ENCODE data around the gene PTPRC.

Gene PTPRC

GRCh38 chr1:198643808-198644207, 5.0 kb downstream of the PTPRC start:
- no peak for DNase-seq (ENCODE audit: low read depth, low spot score)

GRCh38 chr1:198647055-198647454, 8.2 kb downstream of the PTPRC start:
- no peak for DNase-seq (ENCODE audit: low read depth, low spot score)

GRCh38 chr1:198648592-198648991, 9.8 kb downstream of the PTPRC start:
- DNase-seq (ENCODE audit: low read depth, low spot score), result no peak

- DNase-seq (ENCODE audit: low read depth, low spot score), result no peak
Measured at GRCh38 chr1:198649232-198649967, 10.6 kb downstream of the PTPRC start.

- DNase-seq (ENCODE audit: low read depth, low spot score), result no peak
Measured at GRCh38 chr1:198649968-198650338, 11.1 kb downstream of the PTPRC start.

GRCh38 chr1:198650506-198650905, 11.7 kb downstream of the PTPRC start:
- no peak for DNase-seq (ENCODE audit: low read depth, low spot score)

GRCh38 chr1:198651650-198652400, 13.0 kb downstream of the PTPRC start:
- no peak for DNase-seq (ENCODE audit: low read depth, low spot score)

- DNase-seq (ENCODE audit: low read depth, low spot score), result no peak
Measured at GRCh38 chr1:198653808-198654413, 15.1 kb downstream of the PTPRC start.

GRCh38 chr1:198655459-198656121, 16.8 kb downstream of the PTPRC start:
- DNase-seq (ENCODE audit: low read depth, low spot score), result no peak

- DNase-seq (ENCODE audit: low read depth, low spot score), result no peak
Measured at GRCh38 chr1:198656500-198656932, 17.7 kb downstream of the PTPRC start.

GRCh38 chr1:198657550-198658064, 18.8 kb downstream of the PTPRC start:
- no peak for DNase-seq (ENCODE audit: low read depth, low spot score)

GRCh38 chr1:198660341-198661261, 21.8 kb downstream of the PTPRC start:
- DNase-seq (ENCODE audit: low read depth, low spot score), result no peak

GRCh38 chr1:198662821-198663220, 24.0 kb downstream of the PTPRC start:
- DNase-seq (ENCODE audit: low read depth, low spot score), result no peak

- no peak for DNase-seq (ENCODE audit: low read depth, low spot score)
Measured at GRCh38 chr1:198664068-198664788, 25.4 kb downstream of the PTPRC start.

- no peak for DNase-seq (ENCODE audit: low read depth, low spot score)
Measured at GRCh38 chr1:198667186-198667585, 28.3 kb downstream of the PTPRC start.

GRCh38 chr1:198667807-198668206, 29.0 kb downstream of the PTPRC start:
- no peak for DNase-seq (ENCODE audit: low read depth, low spot score)

GRCh38 chr1:198669023-198669698, 30.3 kb downstream of the PTPRC start:
- DNase-seq (ENCODE audit: low read depth, low spot score), result no peak

GRCh38 chr1:198669771-198670170, 30.9 kb downstream of the PTPRC start:
- no peak for DNase-seq (ENCODE audit: low read depth, low spot score)

- no peak for DNase-seq (ENCODE audit: low read depth, low spot score)
Measured at GRCh38 chr1:198671136-198671535, 32.3 kb downstream of the PTPRC start.

GRCh38 chr1:198672124-198672523, 33.3 kb downstream of the PTPRC start:
- DNase-seq (ENCODE audit: low read depth, low spot score), result no peak
